Right lung (tissue), 5 donors: Measurements from ENCODE around the gene ABHD16B. TPM values are rescaled to one million over a fixed set of nuclear protein-coding genes. Genes with fewer than 3 reads are reported as not detected.
A peak's percentile ranks its signal among the peaks of the same experiment; 100 is the strongest.

Experiments used
- DNase-seq, 2 donors: peaks; one replicate each; pipeline ENCODE4 v3.0.0-alpha.2; 2013
- polyA plus RNA-seq, 5 donors: library from polyadenylated mRNA; unstranded; fragments of 120-200 nt; gene quantifications; one replicate each; pipeline versions ENCODE4 v1.2.1 to v1.2.3, GENCODE V29; 2013; ENCODE audit warnings: inconsistent platforms in 1 of 5, low replicate concordance in 1 of 5; ENCODE audit not compliant: insufficient read length in 5 of 5, insufficient read depth in 1 of 5

ABHD16B gene
- polyA plus RNA-seq, 5 donors = not detected

DNA sequence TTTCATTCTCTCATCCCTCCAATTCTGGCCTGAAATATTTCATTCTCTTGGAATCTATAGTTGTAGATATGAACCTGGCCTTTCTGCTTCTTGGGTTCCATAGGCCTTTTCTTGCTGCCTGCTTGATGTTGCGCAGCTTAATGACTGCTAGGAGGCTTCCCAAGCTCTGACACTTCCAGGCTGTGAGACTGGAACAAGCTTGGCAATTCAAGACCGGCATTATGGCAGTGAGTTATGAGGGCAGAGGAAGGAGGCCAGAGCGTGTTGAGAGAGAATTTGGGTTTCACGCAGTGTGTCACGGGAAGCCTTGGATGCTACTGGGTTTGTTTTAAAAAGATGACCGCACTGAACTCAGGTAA is 32.7 kb downstream of the ABHD16B start:
- no peak for DNase-seq

DNA sequence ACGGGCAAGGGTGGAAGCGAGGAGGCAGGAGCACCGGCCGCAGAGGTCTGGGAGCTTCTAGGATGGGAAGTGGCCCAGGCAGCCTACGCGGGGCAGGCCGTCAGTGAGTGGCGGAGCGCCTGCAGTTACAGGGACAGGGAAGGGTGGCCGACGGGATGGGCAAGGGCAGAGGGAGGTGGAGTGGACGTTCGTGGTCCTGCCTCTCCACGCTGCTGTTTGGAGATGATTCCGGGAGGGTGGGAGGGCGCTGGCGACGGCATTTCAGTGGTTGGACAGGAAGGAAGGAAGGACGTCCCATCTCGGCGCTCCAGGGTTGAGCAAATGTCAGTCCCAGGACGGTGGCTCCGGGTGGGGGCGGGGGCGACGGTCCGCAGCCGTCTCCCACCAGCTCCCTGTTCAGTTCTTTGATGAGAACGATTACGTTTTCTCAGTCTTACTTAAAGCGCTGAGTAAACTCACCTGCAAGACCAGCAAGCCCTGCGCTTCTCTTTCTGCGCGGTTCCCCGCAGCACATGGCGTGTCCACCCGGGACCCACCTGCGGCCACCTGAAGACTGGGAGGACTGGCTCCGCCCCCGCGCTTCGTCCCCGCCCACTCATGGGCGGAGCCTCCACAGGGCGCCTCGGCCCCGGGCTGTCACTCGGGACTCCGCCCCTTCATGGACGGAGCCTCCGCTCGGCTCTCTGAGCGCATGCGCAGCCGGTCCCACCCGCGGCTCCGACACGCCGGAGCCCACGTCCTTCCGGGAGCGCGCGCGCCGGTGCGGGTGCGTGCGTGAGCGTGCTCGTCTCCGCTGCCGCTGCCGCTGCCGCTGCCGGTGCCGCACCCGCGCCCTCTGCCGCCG is 33.3 kb downstream of the ABHD16B start, which contains the start of gene DNAJC5:
DNAJC5 (plus strand) TSS at position 769 of the 844 bp plus-strand sequence. CDS start 33,220 bp downstream, outside the sequence.
- peak; percentile 92 for DNase-seq

DNA sequence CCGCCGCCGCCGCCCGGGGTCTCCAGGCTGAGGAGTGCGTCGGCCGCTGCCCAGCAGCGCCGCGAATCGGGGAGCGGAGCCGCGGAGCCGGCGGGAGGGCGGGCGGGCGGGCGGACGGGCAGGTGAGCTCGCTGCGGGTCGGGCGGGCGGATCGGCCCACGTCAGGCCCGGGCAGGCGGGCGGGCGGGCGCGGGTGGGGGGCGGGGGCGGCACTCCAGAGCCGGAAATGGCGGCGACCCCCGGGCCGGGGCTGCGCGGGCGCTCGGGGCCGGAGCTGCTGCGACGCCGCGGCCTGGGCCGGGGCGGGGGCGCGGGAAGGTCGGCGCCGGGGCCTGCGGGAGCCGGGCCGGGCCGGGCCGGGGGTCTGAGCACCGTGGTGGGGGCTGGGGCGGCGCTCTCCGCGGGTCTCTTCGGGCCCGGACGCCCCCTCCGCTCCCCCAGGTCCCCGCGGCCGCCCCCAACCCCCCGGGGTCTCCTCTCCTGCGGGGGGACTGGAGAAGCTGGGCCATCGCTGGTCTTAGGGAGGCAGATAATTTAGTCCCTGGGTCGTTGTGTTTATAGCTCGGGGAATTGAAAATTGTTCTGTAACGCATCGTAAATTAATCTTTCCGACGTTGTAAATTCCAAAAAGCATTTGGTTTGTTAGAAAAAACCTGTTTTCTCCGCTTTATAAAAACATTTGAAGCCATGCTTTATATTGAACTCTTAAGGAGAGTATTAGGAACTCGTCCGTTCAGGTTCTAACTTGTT is 34.1 kb downstream of the ABHD16B start:
- no peak for DNase-seq

DNA sequence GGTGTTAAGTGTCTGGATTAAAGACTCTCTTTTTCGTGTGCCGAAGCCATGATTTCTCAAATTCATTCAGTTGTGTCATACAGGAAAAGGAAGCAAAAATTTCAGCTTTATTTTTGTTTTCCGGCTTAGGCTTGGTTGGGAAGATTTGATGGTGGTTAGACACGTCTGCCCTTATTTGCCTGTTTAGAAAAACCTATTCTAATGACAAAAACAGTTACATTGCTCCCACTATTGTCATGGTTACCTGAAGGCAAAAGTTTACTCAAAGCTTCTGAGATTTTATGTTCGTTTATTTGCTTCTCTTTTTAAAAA is 34.6 kb downstream of the ABHD16B start:
- no peak for DNase-seq

DNA sequence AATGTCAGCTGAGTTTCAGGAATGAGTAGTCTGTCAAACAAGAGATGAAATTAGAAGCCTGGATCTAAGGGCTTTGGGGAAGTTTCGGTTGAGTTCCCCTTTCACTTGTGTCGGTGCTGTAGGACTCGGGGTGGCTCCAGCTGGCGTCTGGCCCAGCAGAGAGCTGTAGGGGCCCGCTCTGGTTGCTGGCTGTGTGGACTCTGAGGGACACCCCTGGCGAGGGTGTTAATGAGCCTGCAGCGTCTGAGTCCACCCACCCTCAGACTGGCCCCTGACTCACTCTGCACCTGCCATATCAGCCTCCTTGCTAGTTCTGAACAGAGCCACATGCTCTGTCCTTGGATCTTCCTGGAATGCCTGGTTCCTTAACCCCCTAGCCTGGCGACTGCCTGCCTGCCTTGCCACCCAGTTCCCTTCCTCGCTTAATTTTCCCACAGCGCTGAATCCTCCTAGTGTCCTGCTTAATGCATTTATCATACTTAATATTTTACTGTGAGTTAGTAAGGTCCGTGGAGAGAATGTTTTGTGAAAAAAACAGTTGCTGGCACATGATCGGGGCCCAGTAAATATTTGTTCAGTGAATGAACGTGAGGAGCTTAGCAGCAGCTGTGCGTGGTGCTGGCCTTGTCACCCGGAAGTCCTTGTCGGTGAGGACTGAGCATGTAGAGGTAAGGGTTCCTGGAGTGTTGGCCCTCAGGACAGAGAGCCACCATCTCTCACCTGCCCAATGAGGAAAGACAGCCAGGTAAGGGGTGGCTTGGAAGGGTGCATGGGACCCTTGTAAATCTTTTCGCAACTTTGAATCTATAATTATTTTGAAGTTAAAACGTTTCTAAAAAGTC is 35.2 kb downstream of the ABHD16B start:
- peak in 1 of 2 donors; percentile 28 for DNase-seq

DNA sequence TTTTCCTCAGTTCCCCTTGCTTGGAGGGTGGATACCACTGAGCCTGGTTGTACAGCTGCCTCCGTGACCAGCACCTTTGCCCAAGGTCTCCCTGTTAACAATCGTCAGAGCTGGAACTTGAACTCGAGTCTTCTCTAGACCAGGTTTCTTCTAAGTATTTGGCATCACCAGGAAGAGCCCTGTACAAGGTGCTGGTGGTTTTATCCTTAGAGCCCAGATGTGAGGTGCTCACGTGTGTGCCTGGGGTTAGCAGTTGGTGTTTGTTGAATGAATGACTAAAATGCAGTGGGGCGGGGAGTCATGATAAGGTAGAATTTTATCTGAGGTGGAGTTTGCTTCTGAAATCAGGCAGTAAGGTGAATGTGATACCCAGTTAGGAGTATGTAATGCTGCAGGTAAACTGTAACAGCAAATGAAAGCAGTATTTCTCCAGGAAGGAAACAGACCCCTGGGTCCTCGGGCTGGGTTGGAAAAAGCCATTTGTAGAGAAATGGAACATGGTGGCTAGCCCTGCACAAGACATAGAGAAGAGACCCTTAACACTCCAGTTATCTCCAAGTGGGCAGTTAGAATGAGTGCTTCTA is 36.8 kb downstream of the ABHD16B start:
- DNase-seq = no peak

DNA sequence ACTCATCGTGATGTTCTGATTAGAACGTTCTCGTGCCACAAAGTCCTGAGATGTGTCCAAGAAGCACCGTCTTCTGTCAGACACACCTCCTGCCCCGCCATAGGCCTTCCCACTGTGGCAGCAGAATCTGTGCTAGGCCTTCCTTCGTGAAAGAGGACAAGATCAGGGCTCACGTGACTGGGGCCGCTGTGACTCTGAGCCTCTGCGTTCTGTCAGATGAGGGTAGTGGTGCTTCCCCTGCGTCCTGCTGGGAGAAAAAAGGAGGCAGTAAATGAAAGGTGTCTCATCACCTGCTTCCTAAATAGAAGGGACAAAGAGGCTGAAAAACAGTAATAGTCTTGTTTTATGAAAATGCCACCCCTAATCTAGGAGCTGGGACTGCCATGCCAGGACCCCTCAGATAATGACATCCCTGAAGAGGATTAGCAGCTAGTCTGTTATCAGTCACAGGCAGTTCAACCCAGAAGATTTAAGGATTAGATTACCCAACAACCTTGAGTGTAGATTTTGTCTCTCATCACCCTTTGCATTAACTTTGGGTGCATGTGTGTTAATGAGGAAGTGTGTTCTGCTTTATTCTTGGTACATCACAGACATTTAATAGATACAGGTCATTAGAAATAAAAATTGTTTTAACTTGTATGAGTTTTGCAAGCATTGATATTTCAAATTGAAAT is 37.7 kb downstream of the ABHD16B start:
- DNase-seq = no peak

DNA sequence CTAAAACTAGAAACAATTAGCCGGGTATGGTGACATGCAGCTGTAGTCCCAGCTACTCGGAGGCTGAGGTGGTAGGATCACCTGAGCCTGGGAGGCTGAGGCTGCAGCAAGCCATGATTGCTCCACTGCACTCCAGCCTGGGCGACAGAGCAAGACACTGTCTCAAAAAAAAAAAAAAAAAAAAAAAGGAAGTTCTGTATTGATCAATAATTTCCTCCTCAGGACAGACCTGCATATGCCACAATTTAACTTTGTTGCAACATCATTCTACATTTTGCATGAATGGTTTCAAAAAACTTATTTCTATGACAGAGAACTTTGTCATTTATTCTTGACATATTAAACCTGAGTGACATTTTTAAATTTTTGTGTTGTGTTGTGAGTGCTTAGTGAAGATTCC is 39.1 kb downstream of the ABHD16B start:
- DNase-seq = no peak

DNA sequence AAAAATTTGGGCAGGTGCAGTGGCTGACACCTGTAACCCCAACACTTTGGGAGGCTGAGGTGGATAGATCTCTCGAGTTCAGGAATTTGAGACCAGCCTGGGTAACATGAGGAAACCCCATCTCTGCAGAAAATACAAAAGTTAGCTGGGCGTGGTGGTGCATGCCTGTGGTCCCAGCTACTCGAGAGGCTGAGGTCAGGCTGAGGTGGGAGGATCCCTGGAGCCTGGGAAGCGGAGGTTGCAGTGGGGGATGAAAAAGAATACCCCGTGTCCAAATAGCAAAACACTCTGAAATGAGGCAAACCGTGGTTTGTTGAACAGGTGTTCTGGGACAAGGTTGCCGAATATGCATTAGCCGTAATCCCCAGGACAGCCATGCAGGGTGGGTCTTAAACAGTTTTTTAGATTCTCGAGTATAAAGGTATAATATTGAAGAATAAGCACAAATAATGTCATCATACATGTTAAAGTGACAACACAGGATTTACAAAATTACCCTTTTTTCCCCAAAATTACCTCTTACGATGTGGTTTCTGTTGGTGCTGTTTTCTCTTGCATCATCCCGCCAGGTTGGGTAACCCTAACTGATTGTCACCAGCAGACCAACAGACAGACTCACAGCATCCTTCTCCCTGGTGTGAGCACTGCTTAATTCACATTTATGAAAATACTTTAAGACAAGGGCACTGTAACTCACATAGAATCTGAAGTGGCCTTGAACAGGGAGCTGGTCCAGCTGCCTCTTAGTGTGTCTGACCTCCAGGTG is 42.7 kb downstream of the ABHD16B start:
- DNase-seq = no peak

DNA sequence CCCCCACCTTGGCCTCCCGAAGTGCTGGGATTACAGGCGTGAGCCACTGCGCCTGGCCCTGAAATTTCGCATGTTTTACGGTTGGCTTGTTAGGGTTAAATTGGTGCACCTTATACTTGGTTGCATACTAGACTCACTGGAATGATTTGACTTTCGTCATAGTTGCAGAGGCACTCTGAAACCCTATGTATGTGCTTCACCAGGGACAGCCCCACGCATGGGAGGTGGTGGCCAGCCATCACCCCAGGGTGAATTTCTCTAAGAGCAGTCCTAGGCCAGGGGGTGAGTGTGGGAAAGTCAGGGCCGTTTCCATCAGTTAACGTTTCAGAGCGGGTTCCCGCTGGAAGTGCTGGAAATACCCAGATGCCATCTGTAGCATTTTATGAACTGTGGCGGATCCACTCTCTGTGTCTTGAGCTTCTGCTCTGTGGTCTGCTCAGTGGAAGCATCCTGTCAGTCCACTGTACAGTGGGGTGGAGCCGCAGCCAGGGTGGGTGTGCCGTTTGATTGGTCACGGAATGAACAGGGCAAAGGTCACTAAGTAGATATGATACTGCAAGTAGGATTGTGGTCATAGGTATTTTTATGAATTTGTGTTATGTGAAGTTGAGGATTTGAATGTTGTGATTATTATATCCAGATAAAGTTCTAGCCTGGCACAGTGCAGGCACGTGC is 46.8 kb downstream of the ABHD16B start:
- no peak for DNase-seq

DNA sequence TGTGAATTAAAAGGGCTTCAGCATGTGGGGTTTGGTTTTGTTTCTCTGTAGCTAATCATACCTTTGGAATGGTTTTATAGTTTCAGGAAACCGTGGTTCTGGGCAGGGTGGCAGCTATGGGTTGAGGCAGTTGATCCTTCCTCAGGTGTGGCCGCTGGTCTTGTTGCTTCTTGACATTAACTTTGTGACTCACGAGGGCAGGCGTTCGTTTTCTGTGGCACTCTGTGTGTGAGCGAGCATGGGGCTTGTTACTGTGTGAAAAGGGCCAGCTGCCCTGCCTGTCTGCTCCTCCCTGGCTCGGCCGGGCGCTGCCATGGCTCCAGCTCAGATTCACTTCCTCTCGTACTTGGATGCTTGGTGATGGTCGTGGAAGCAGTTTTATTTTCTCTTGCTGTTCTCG is 49.9 kb downstream of the ABHD16B start:
- no peak for DNase-seq

Other genes starting within 250 kb of the ABHD16B start
- 10 to 100 TPM in 2 of 5 donors, 1 to 10 TPM in 3; 7.7 to 13.5 (median 9.9) TPM for gene GMEB2, start 234.4 kb upstream of the ABHD16B start, polyA plus RNA-seq
- gene STMN3, start 208.1 kb upstream of the ABHD16B start, polyA plus RNA-seq = 10 to 100 TPM; 25.4 to 56.9 (median 37.5) TPM
- 10 to 100 TPM; 18.9 to 23.2 (median 20.2) TPM for gene RTEL1, start 203.2 kb upstream of the ABHD16B start, polyA plus RNA-seq
- gene TNFRSF6B, start 164.8 kb upstream of the ABHD16B start, polyA plus RNA-seq = 1 to 10 TPM in 4 of 5 donors, under 1 TPM in 1; 0.98 to 3.3 (median 2.0) TPM
- 10 to 100 TPM; 26.6 to 40.2 (median 34.3) TPM for gene ARFRP1, start 153.5 kb upstream of the ABHD16B start, polyA plus RNA-seq
- gene ZGPAT, start 153.5 kb upstream of the ABHD16B start, polyA plus RNA-seq = 10 to 100 TPM; 13.1 to 27.1 (median 16.8) TPM
- 1 to 10 TPM; 2.9 to 8.6 (median 5.6) TPM for gene LIME1, start 124.8 kb upstream of the ABHD16B start, polyA plus RNA-seq
- gene SLC2A4RG, start 121.7 kb upstream of the ABHD16B start, polyA plus RNA-seq = 100 to 1,000 TPM in 3 of 5 donors, 10 to 100 TPM in 2; 52.4 to 206 (median 102) TPM
- 10 to 100 TPM in 3 of 5 donors, 1 to 10 TPM in 2; 8.0 to 15.7 (median 10.3) TPM for gene ZBTB46, start 30.2 kb upstream of the ABHD16B start, polyA plus RNA-seq
- 10 to 100 TPM; 81.9 to 93.7 (median 86.7) TPM for gene TPD52L2, start 3.8 kb downstream of the ABHD16B start, polyA plus RNA-seq
- 10 to 100 TPM; 16.2 to 32.5 (median 22.3) TPM for gene DNAJC5, start 33.6 kb downstream of the ABHD16B start, polyA plus RNA-seq
- 10 to 100 TPM; 41.7 to 65.3 (median 56.1) TPM for gene UCKL1, start 94.9 kb downstream of the ABHD16B start, polyA plus RNA-seq
- 10 to 100 TPM; 19.5 to 36.5 (median 26.2) TPM for gene ZNF512B, start 108.4 kb downstream of the ABHD16B start, polyA plus RNA-seq
- gene SAMD10, start 118.1 kb downstream of the ABHD16B start, polyA plus RNA-seq = 10 to 100 TPM in 1 of 5 donors, 1 to 10 TPM in 4; 5.9 to 11.0 (median 8.7) TPM
- 10 to 100 TPM; 64.3 to 87.1 (median 75.6) TPM for gene PRPF6, start 119.6 kb downstream of the ABHD16B start, polyA plus RNA-seq
- 1 to 10 TPM in 4 of 5 donors, under 1 TPM in 1; 0.66 to 1.7 (median 1.1) TPM for gene C20orf204, start 174.7 kb downstream of the ABHD16B start, polyA plus RNA-seq
- 10 to 100 TPM; 11.2 to 28.8 (median 13.7) TPM for gene SOX18, start 188.1 kb downstream of the ABHD16B start, polyA plus RNA-seq
- gene TCEA2, start 201.7 kb downstream of the ABHD16B start, polyA plus RNA-seq = 100 to 1,000 TPM in 1 of 5 donors, 10 to 100 TPM in 4; 55.7 to 102 (median 79.6) TPM
- gene RGS19, start 218.0 kb downstream of the ABHD16B start, polyA plus RNA-seq = 10 to 100 TPM in 1 of 5 donors, 1 to 10 TPM in 4; 5.7 to 14.9 (median 7.6) TPM
- gene OPRL1, start 218.6 kb downstream of the ABHD16B start, polyA plus RNA-seq = 1 to 10 TPM; 1.8 to 2.6 (median 2.4) TPM
- 1 to 10 TPM in 1 of 5 donors, under 1 TPM in 2, not detected in 2; 0.30 to 1.3 (median 0.54) TPM for gene LKAAEAR1, start 222.9 kb downstream of the ABHD16B start, polyA plus RNA-seq
- not detected for gene NPBWR2, start 246.1 kb downstream of the ABHD16B start, polyA plus RNA-seq